Endothelial cell of umbilical vein (primary cell): ENCODE results near the gene PSMG2. TPM values are rescaled to one million over a fixed set of nuclear protein-coding genes. Genes with fewer than 3 reads are reported as not detected.

Experiments used
- BruUV-seq: library from RNA; stranded (reverse); fragments of 400-500 nt; replicated peaks from 2 replicates; lab custom pipeline; 2021; lab: Mats Ljungman, UMichigan
- CTCF ChIA-PET: fragments of 300-600, 350-600 bp; sonication (Branson Sonifier 250); formaldehyde crosslinking; loops from one replicate; lab custom pipeline; 2021; ENCODE audit warnings: antibody characterized with exemption, inconsistent platforms; lab: Charles Lee
- POLR2A ChIA-PET: fragments of 300-600, 350-600 bp; sonication (Branson Sonifier 250); formaldehyde crosslinking; loops from one replicate; lab custom pipeline; 2021; ENCODE audit warnings: antibody characterized with exemption, inconsistent platforms; lab: Charles Lee
- DNase-seq: peaks from one replicate; pipeline ENCODE4 v3.0.0-alpha.2; 2011; ENCODE audit warnings: low read depth, low spot score
- FAIRE-seq: peaks from 2 replicates; lab custom pipeline; 2011; peaks lifted over from hg19 to GRCh38; lab: Jason Lieb, UNC
- H2AFZ ChIP-seq: 2 replicates; pipeline ENCODE4 v1.6.0; 2012; ENCODE audit warnings: low read depth, low read length, control low read depth, inconsistent platforms
- H3K27ac ChIP-seq: 2 replicates; pipeline ENCODE4 v1.5.1; 2011; ENCODE audit warnings: low read depth, mild to moderate bottlenecking, control low read depth, low read length, moderate library complexity; ENCODE audit not compliant: insufficient read depth
- H3K27me3 ChIP-seq, 2 experiments: 2 replicates each; pipeline versions ENCODE4 v1.6.0 to v1.6.1; 2011; ENCODE audit warnings: low read length in 2 of 2, mixed read lengths in 1 of 2; ENCODE audit not compliant: control insufficient read depth in 2 of 2, insufficient read depth in 2 of 2
- H3K36me3 ChIP-seq, 2 experiments: 2 replicates in 1 of 2; 3 replicates in 1 of 2; pipeline ENCODE4 v1.5.1; 2011; ENCODE audit warnings: low read length in 2 of 2, mild to moderate bottlenecking in 1 of 2, moderate library complexity in 1 of 2; ENCODE audit not compliant: control insufficient read depth in 2 of 2, insufficient read depth in 2 of 2; ENCODE audit errors: extremely low read depth in 1 of 2
- H3K4me1 ChIP-seq: 3 replicates; pipeline ENCODE4 v1.5.1; 2011; ENCODE audit warnings: mild to moderate bottlenecking, low read length; ENCODE audit not compliant: control insufficient read depth, insufficient read depth; ENCODE audit errors: extremely low read depth
- H3K4me2 ChIP-seq: 2 replicates; pipeline ENCODE4 v1.6.1; 2011; ENCODE audit warnings: low read length, control low read depth, mixed read lengths; ENCODE audit not compliant: insufficient read depth
- H3K4me3 ChIP-seq, 3 experiments: fragments of 200-600 bp in 1 of 3; sonication (generic), shearing (Covaris generic) in 1 of 3; replicated peaks in 1 of 3; 2 replicates each; pipeline ENCODE4 v1.5.1; 2011 to 2016; ENCODE audit warnings: control low read depth in 3 of 3, low read length in 3 of 3, mild to moderate bottlenecking in 2 of 3, inconsistent platforms in 1 of 3, low read depth in 1 of 3, moderate library complexity in 1 of 3; ENCODE audit not compliant: insufficient read depth in 1 of 3
- H3K79me2 ChIP-seq: 2 replicates; pipeline ENCODE4 v1.6.0; 2012; ENCODE audit warnings: low read length, inconsistent platforms; ENCODE audit not compliant: control insufficient read depth, insufficient read depth
- H3K9ac ChIP-seq: replicated peaks from 2 replicates; pipeline ENCODE3; 2011; ENCODE audit warnings: low read length, control low read depth; ENCODE audit not compliant: insufficient read depth; ENCODE audit errors: extremely low read depth
- H3K9me1 ChIP-seq: replicated peaks from 3 replicates; pipeline ENCODE4 v1.6.0; 2011; ENCODE audit warnings: mild to moderate bottlenecking, low read length; ENCODE audit not compliant: control insufficient read depth, insufficient read depth; ENCODE audit errors: extremely low read depth
- H3K9me3 ChIP-seq: replicated peaks from 2 replicates; pipeline ENCODE4 v1.5.1; 2012; ENCODE audit warnings: low read length, inconsistent platforms; ENCODE audit not compliant: control insufficient read depth, insufficient read depth
- H4K20me1 ChIP-seq: replicated peaks from 2 replicates; pipeline ENCODE3; 2011; ENCODE audit warnings: mild to moderate bottlenecking, low read length; ENCODE audit not compliant: control insufficient read depth, insufficient read depth; ENCODE audit errors: extremely low read depth
- CTCF ChIP-seq, 2 donors: IDR thresholded peaks; 1 replicate in 1 of 2; 2 replicates in 1 of 2; pipeline ENCODE4 v1.5.1; 2011; ENCODE audit warnings: low read length in 2 of 2, mild to moderate bottlenecking in 2 of 2, moderate library complexity in 2 of 2, control low read depth in 1 of 2, inconsistent platforms in 1 of 2, low read depth in 1 of 2; ENCODE audit not compliant: insufficient read depth in 1 of 2; ENCODE audit errors: extremely low read depth in 1 of 2
- EZH2 ChIP-seq: IDR thresholded peaks from 2 replicates; pipeline ENCODE4 v1.6.1; 2012; ENCODE audit warnings: borderline replicate concordance, low read depth, mild to moderate bottlenecking, moderate library complexity, low read length, inconsistent platforms; ENCODE audit not compliant: severe bottlenecking
- FOS ChIP-seq: IDR thresholded peaks from 2 replicates; pipeline ENCODE4 v1.6.1; 2011; ENCODE audit warnings: mild to moderate bottlenecking, low read length, moderate library complexity, borderline replicate concordance; ENCODE audit not compliant: insufficient read depth
- GATA2 ChIP-seq: IDR thresholded peaks from 2 replicates; pipeline ENCODE4 v1.7.0; 2011; ENCODE audit warnings: low read depth, mild to moderate bottlenecking, moderate library complexity, mixed read lengths, low read length; ENCODE audit not compliant: insufficient read length, insufficient read depth
- JUN ChIP-seq: IDR thresholded peaks from 2 replicates; pipeline ENCODE4 v1.6.1; 2011; ENCODE audit warnings: borderline replicate concordance, low read depth; ENCODE audit not compliant: insufficient read length, insufficient read depth
- MAX ChIP-seq: IDR thresholded peaks from 2 replicates; pipeline ENCODE4 v1.6.1; 2011; ENCODE audit not compliant: insufficient read depth, insufficient read length
- MYC ChIP-seq: IDR thresholded peaks from one replicate; pipeline ENCODE4 v1.6.1; 2011; ENCODE audit warnings: mild to moderate bottlenecking, low read depth, low read length
- POLR2A ChIP-seq: IDR thresholded peaks from 2 replicates; pipeline ENCODE4 v1.6.1; 2012; ENCODE audit warnings: low read depth, mild to moderate bottlenecking, control low read depth, low read length
- POLR2AphosphoS5 ChIP-seq: IDR thresholded peaks from 2 replicates; pipeline ENCODE4 v1.6.1; 2012; ENCODE audit warnings: low read depth, mild to moderate bottlenecking, control low read depth, low read length, moderate library complexity; ENCODE audit not compliant: insufficient read depth
- dilution Hi-C: fragments of 300-500 bp; cut with MboI; formaldehyde crosslinking; loops from one replicate; pipeline ENCODE4 v1.15.0; 2019; ENCODE audit warnings: low sequenced_read_pairs; ENCODE audit not compliant: extremely low pct_ligation_motif_present
- intact Hi-C: fragments of 100-400 bp; cut with micrococcal nuclease; formaldehyde crosslinking; loops from one replicate; pipeline ENCODE4 v1.10.0; 2022
- polyA plus RNA-seq, 4 experiments: library from polyadenylated mRNA; depleted of rRNA in 3 of 4; stranded (reverse) in 3 of 4; unstranded in 1 of 4; fragments of >200 nt; gene quantifications; 2 replicates each; pipeline versions ENCODE4 v1.2.1 to v1.2.3, GENCODE V29; 2011 to 2012; ENCODE audit warnings: missing spikeins in 1 of 4
- total RNA-seq: library from RNA; stranded (reverse); gene quantifications from 2 replicates; pipeline ENCODE4 v1.2.3, GENCODE V29; 2021

PSMG2 gene
- total and polyA plus RNA-seq, 2 donors (not counting 3 experiments of a cell fraction or from before 2014, with no cell fraction given), result 42.0 to 71.0 TPM

DNA sequence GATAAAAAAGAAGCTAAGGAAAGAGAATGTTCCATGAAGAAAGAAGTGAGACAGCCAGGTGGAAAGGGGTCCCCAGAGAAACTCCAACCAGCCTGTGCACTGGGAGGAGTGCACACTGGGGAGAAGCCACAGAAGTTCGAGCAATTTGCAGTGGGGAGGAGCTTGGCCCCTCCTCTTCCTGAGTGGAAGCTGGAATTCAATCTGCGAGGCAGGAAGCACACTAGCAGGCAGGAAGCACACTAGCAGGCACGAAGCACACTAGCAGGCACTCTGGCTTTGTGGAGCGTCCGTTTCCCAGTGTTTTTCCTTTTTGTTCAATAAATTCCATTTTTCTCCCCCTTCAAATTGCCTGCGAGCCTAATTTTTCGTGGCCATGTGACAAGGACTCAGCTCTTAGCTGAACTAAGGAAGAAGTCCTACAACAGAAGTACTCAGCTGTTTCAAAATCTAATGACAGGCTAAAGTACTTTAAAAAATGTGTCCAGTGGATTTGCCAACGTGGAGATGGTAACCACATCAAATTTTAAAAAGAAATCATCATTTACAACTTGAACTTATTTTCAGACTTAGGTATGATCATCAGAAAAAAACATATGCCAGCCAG, 23.6 kb upstream of the PSMG2 start:
- FAIRE-seq (peak; percentile 97), DNase-seq (peak; percentile 82)
- no peaks in the 10 kb centered on the region for H3K27me3 ChIP-seq
- no peaks in the 10 kb centered on the region for H4K20me1 ChIP-seq
- H2AFZ ChIP-seq, result peak overlapping the region; percentile 45
- H3K9me1 ChIP-seq, result no peaks in the 10 kb centered on the region
- ChIA-PET POLR2A (interaction anchor here (0.7 to 1.3 kb wide), 4 partner anchors 12 to 272 kb away, joined by 3 to 4 read pairs (median 3); partner anchors contain the start of genes PRELID3A and PTPN2), CTCF (interaction anchor here (0.6 to 1.4 kb wide), 12 partner anchors 8 to 286 kb away, joined by 3 to 8 read pairs (median 3); partner anchors contain the start of genes CEP76 and PRELID3A)
- TSS peak; percentile 98 for BruUV-seq
- H3K27ac ChIP-seq, result peak overlapping the region; percentile 66
- no peaks in the 10 kb centered on the region for H3K9me3 ChIP-seq
- peak overlapping the region; percentile 60 for H3K4me2 ChIP-seq
- H3K79me2 ChIP-seq, result no peaks in the 10 kb centered on the region
- peaks cover 2% of the 10 kb centered on the region in 2 experiments for H3K36me3 ChIP-seq
- H3K9ac ChIP-seq, result peak overlapping the region; percentile 45
- intact Hi-C loops (loop anchor here (1.0 kb wide), 1 partner anchor 288 kb away; no protein-coding TSS in a partner anchor), dilution Hi-C loops (no loop called here)
- peak overlapping the region in 1 of 3 experiments; percentile 6 for H3K4me3 ChIP-seq
- TF ChIP-seq MAX (peak; percentile 76), MYC (peak; percentile 96), JUN (no peak), GATA2 (no peak), POLR2A (peak; percentile 98), POLR2AphosphoS5 (peak; percentile 94), EZH2 (no peak), CTCF (IDR thresholded peaks at IDR 0.05; ENCODE audit: extremely low read depth in 1 of 2, insufficient read depth in 1 of 2, low read depth in 1 of 2, low read length in 2 of 2) (no peak), FOS (no peak)
- peaks cover 14% of the 10 kb centered on the region for H3K4me1 ChIP-seq
